ENCODE data around the gene PDXK. TPM values are rescaled to one million over a fixed set of nuclear protein-coding genes. Genes with fewer than 3 reads are reported as not detected.

Gene PDXK
- total RNA-seq, 6 experiments from 2014 or later = 154 to 160 (median 157) TPM

DNA sequence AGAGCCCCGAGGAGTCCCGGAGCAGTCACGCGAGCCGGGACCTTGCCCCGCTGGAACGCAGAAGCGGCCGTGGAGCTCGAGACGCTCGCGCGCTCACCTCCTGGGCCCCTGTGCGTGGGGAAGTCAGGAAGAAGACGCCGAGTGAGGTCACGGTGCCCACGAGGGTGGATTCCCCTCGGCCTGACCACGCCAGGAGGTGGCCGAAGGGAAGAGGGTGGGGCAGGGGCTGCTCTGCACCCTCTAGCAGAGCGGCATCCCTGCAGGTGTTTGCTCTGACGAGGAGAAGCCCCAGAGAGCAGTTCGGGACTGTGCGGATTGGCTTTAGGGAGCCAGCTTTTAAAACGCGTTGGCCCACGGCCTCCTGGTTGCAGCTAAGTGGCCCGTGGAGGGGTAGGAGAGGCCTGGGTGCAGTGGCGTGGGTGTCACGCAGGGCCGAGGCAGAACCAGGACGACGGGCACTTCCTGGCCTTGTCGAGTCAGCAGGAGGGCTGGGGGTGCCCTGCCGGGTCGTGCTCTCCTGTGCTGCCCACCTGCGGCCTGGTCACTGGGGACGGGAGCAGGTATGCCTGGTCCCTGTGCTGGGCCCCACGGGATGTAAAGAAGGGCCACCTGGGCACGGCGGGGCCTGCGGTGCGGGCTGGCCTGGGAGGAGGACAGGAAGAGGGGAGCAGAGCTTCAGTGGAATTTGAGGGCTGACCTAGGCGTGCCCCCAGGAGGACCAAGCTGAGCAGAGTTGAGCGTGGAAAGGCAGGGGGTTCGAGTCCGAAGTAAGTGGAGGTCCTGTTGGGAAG lies 1.0 kb downstream of the PDXK start:
- Mint-ChIP-seq H3K9me3 (no peaks in the 10 kb centered on the region), H3K27me3 (ENCODE audit: insufficient read depth) (peaks cover 3% of the 10 kb centered on the region), H3K4me1 (ENCODE audit: low read depth) (peaks cover 32% of the 10 kb centered on the region), H3K27ac (peak overlapping the region; percentile 73), H3K4me3 (peak overlapping the region; percentile 90), H3K36me3 (ENCODE audit: low read depth) (no peaks in the 10 kb centered on the region)
- TF ChIP-seq, protein P1, sequence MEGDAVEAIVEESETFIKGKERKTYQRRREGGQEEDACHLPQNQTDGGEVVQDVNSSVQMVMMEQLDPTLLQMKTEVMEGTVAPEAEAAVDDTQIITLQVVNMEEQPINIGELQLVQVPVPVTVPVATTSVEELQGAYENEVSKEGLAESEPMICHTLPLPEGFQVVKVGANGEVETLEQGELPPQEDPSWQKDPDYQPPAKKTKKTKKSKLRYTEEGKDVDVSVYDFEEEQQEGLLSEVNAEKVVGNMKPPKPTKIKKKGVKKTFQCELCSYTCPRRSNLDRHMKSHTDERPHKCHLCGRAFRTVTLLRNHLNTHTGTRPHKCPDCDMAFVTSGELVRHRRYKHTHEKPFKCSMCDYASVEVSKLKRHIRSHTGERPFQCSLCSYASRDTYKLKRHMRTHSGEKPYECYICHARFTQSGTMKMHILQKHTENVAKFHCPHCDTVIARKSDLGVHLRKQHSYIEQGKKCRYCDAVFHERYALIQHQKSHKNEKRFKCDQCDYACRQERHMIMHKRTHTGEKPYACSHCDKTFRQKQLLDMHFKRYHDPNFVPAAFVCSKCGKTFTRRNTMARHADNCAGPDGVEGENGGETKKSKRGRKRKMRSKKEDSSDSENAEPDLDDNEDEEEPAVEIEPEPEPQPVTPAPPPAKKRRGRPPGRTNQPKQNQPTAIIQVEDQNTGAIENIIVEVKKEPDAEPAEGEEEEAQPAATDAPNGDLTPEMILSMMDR (IDR thresholded peaks at IDR 0.05) = no peak
- DNase-seq = no peak

DNA sequence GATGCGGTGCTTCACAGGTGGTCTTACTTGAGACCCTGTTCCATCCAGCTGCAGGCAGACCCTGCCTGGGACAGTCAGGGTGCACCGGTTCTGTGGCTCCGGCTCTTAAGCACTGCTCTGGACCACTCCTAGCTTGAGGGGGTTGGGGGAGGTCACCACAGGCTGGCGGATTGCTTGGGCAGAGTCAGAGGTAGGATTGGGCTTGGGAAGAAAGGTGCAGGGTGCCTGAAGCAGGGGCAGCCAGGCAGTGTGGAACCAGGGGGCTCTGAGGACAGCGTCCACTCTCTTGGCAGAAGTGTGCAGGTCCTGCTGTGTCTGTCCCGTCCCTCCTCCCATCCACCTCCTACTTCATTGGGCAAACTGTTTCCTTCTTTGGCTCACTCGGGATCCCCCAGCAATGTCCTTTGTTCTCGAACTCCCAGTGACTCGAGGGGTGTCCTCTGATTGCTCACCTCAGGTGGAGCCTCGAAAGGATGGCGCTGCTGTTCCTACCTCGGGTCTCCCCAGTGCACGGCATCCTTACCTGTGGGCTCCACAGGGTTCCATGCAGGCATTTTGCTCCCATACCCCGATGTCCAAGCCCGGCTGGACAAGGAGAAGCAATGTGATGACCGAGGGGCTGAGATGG lies 1.7 kb downstream of the PDXK start:
- H3K4me1 Mint-ChIP-seq (ENCODE audit: low read depth) = peaks cover 37% of the 10 kb centered on the region
- peaks cover 3% of the 10 kb centered on the region for H3K27me3 Mint-ChIP-seq (ENCODE audit: insufficient read depth)
- no peaks in the 10 kb centered on the region for H3K9me3 Mint-ChIP-seq
- TF ChIP-seq, protein P1 (IDR thresholded peaks at IDR 0.05) = no peak
- peak overlapping the region; percentile 90 for H3K4me3 Mint-ChIP-seq
- peak overlapping the region; percentile 73 for H3K27ac Mint-ChIP-seq
- no peak for DNase-seq
- H3K36me3 Mint-ChIP-seq (ENCODE audit: low read depth) = no peaks in the 10 kb centered on the region

DNA sequence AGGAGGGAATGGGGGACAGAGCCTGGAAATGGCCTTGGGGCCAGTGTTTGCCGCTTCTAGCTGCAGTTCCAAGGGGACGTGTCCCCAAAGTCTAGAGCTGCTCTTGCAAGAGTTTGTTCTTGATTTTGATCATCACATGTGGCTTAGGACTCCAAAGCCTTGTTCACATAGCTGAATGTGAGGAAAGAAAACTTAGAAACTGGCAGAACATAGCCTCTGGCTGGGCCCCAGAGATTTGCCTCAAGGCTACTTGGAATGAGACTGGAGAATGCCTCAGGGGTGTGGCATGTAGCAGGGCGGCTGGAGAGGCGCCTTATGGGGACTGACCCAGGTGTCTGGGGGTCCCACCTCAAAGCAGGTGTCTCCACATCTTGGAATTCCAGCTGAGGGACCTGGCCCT lies 2.3 kb downstream of the PDXK start:
- Mint-ChIP-seq H3K9me3 (no peaks in the 10 kb centered on the region), H3K4me3 (peak overlapping the region; percentile 90), H3K27ac (peak overlapping the region; percentile 73; the same call in 1 of the 2 replicates), H3K27me3 (ENCODE audit: insufficient read depth) (peaks cover 3% of the 10 kb centered on the region), H3K36me3 (ENCODE audit: low read depth) (no peaks in the 10 kb centered on the region), H3K4me1 (ENCODE audit: low read depth) (peaks cover 41% of the 10 kb centered on the region)
- TF ChIP-seq, protein P1 (IDR thresholded peaks at IDR 0.05) = no peak
- DNase-seq = no peak

DNA sequence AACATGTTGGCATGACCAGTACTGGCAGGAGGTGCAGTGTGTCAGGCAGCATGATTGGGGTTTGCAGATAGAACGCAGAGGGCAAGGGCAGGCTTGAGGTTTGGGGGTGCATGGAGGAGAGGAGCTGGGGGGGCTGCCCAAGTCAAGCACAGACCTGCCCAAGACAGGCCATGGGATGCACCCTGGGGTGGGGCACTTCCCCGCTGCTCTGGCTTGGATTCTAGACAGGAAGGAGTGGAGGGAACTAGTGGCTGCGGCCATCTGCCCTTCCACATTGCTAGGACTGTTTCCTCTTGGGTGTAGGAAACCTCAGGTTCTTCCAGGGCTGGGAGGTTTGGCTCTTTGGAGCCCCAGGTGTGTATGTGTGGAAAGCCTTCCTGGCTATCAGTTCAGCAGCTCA lies 3.0 kb downstream of the PDXK start:
- DNase-seq = no peak
- H3K4me1 Mint-ChIP-seq (ENCODE audit: low read depth) = peaks cover 40% of the 10 kb centered on the region
- peak overlapping the region; percentile 44; the same call in 1 of the 2 replicates for H3K4me3 Mint-ChIP-seq
- H3K27me3 Mint-ChIP-seq (ENCODE audit: insufficient read depth) = no peaks in the 10 kb centered on the region; the same call in 1 of the 2 replicates
- H3K9me3 Mint-ChIP-seq = no peaks in the 10 kb centered on the region
- TF ChIP-seq, protein P1 (IDR thresholded peaks at IDR 0.05) = no peak
- H3K27ac Mint-ChIP-seq = no peak overlapping the region
- H3K36me3 Mint-ChIP-seq (ENCODE audit: low read depth) = no peaks in the 10 kb centered on the region

DNA sequence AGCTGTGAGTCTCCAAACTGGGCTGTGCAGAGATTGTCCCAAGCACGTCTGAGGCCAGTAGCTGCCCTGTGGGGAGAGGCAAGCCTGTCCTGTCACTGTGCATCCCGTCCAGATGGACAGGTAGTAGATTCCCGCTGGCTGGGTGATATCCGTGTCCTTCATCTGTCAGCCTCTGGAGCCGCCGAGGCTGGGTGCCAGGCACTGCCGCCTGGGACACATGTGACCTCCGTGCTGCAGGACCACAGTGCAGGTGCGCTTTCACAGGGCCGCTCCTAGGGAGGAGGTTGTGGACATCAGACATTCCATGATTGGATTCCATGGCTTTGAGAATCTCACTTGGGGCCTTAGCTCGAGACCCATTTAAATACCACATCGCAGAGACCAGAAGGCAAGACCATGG lies 4.7 kb downstream of the PDXK start:
- DNase-seq = no peak
- Mint-ChIP-seq H3K27ac (no peak overlapping the region), H3K9me3 (no peaks in the 10 kb centered on the region)

More for the DNA sequence above, 4.7 kb downstream of the PDXK start:
- no peaks in the 10 kb centered on the region; the same call in none of the 2 replicates for H3K27me3 Mint-ChIP-seq (ENCODE audit: insufficient read depth)
- TF ChIP-seq, protein P1 (IDR thresholded peaks at IDR 0.05) = no peak
- no peak overlapping the region for H3K4me3 Mint-ChIP-seq
- H3K4me1 Mint-ChIP-seq (ENCODE audit: low read depth) = peaks cover 51% of the 10 kb centered on the region
- no peaks in the 10 kb centered on the region for H3K36me3 Mint-ChIP-seq (ENCODE audit: low read depth)

All from HFFc6 (cell line).